GM04503 (cell line): ENCODE measurements around the gene GDAP1L1.
"Not testable (repeated sequence)": the region's sequence is repeated elsewhere in the genome, so short reads cannot be mapped to it uniquely, and the experiment has no call there.

Experiments
- DNase-seq: peaks from one replicate; pipeline ENCODE4 v3.0.0-alpha.2; 2012; ENCODE audit warnings: low read depth

The GDAP1L1 gene

DNA sequence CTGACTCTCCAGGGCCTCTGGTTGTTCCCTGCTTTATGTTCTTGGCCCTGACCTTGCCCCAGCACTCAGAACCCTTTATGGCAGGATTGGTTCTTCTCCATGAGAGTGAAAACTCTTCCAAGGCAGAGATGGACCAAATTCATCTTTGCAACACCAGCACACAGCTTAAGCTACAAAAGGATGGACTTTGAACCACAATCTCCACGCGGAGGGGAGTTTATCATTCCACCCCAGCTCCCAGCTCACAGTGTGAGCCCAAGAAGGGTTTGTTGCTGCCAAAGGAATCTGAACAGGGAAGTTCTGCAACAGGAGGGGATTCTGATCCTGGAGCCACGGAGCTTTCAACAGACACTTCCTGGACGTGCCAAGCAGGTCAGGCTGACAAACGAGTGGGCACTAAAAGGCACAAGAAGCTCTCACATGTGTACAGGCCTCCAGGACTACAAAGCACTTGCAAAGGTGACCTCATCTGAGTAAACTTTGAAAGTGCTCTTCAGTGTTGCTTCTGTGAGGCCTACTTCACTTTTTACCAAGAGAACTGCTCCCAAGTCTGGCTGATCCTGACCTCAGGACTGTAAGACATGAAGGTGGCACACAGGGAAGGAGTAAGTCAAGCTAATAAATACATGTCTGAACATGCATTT lies 55.0 kb downstream of the GDAP1L1 start:
- DNase-seq: no peak

DNA sequence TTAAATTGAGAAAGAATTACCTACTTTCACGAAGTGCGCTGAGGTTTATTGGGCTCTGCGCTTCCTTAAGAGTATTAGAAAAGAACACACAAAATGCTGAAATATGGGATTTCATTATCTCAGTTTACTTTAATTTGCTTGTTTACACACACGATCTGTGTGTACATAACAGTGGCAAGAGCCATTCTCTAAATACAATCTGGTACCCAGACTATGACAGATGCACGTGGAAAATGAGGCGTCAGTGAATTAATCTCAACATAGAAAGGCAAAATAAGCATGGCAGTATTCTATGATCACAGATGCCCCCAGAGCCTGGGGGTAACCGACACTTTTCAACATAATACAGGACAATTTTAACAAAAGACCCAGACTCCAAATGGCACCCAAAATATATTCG lies 55.6 kb downstream of the GDAP1L1 start:
- no peak for DNase-seq

DNA sequence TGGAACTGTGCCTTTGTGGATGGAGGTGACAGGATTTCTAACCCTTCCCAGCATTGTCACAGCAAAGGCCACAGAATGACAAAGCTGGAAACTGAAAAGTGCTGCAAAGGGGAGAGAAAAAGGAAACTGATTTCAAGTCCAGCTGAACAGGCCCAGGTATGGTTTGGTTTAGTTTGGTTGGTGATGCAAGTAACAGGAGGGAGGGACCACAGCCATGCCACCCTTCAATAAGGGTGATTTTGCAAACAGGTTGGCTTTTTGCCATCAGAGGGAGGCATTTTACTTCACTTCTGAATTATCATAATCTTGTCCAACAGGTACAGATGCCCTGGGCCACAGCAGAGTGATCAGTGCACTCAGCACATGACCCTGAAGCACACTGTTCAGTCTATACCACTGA lies 57.3 kb downstream of the GDAP1L1 start:
- DNase-seq: no peak

DNA sequence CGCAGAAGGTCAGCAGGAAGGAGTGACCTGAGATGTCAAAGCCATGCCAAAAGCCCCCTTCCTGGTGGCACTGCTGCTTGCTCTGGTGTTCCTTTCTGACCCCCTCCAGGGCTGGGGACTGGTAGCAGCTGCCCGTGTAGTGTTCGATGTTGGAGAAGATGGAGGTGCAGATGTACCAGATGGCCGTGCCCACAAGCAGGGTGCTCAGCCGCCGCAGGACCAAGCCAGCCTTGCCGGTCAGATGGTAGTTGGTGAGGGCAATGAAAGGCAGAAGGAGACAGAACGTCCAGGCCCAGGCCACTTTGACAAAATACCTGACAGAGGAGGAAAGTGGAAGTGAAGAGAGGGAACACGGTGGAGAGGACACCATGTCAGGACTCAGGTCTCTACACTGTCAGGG lies 59.8 kb downstream of the GDAP1L1 start:
- no peak for DNase-seq

DNA sequence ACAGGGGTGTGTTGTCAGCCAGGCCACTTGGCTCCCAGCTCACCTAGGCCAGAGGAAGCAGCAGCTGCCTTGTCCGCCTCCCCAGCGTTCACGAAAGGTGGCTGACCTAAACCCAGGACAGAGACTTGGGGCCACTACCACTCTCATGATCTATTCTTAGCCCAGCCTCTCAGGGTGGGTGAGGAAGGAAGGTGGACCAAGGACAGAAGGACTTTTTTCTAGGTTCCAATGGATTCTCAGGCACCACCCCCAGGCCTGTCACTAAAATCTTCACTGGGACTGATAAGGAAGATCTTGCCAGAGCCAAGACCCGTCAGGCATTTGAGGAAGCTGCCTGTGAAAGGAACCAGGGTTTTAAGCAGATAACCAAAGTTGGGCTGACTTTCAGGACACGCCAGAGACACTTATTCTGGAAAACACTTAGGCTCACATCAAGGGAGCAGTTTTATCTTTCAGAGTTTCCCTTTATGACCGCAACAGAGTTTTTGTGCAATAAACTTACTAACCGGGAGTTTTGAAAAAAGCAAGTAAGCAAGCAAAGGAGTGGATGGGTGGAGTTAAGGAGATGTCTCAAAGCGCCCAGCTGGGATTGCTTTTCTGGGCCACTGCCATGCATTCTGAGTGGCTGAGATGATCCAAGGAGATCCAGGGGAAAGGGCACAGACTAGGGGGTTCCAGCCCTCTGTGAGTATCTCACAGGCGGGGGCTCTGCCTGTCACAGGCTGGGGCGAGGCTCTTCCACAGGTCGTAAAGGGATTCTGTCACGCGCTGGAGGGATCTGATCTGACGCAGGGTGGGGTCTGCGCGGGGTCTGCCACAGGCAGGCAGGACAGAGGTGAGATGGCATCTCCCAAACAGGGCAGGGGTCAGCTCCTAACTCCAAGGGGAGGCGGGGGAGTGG lies 62.9 kb downstream of the GDAP1L1 start:
- DNase-seq: peak; percentile 43

DNA sequence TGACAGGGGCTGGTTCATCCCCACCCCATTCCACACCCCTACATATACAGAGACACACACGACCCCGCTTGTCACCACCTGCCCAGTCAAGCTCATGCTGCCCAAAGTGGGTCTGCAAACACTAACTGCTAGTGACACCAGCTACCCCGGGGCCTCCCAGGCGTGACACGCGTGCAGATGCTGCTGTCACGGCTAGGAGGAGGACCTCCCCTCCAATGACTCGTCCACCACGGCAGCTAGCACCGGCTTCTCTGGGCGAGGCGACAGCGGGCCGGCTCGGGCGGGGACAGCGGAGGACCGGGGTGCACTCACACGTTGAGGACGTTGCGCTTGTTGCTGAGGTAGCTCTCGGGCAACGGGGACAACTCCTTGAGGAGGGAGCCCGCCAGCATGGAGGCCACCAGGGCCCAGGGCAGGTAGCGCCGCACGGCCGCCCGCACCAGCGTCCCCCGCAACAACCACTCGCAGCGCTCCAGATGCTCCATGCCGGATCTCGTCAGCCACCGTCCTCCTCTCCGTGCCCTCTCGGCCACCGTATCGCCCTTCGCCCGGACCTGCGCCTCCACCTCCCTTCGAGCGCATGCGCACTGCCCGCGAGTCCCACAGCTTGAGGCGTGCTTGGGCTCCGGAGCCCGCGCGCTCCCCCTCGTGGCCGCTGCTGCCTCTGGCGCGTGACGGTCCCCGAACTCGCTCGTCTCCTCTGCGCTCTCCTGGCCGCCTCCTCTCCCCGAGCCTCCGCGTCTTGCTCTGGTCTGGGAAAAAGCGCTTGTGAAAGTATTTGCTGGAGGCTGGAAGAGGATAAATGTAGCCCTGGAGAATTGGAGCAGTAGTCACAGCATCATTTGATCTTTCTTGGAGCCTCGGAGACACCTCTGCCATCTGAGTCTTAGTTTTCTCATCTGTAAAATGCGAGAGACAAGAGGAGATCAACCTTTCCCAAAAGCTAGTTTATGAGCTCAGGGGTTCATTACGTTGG lies 63.8 kb downstream of the GDAP1L1 start, which contains the start of gene FITM2:
Gene FITM2 (minus strand): TSS at position 539 of the 976 bp plus-strand sequence. CDS start 54 bp downstream, at position 485.
- DNase-seq: peak; percentile 77

DNA sequence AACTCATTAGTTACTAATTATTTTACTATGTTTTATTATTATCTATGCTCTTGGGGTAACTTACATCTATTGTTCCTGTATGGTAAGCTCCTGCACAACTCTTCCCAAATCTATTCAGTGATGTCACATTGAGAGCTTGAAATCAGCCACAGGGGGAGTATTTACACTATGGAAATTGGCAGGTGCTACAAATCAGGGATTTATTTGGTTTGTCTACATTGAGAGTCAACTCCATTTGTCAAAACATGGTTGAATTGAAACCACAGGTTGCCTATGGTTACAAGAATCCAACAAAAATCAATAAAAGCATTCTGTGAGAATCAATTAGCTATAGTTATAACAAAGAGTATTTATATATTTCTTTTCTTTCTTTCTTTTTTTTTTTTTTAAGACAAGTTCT lies 67.8 kb downstream of the GDAP1L1 start:
- DNase-seq: no peak

DNA sequence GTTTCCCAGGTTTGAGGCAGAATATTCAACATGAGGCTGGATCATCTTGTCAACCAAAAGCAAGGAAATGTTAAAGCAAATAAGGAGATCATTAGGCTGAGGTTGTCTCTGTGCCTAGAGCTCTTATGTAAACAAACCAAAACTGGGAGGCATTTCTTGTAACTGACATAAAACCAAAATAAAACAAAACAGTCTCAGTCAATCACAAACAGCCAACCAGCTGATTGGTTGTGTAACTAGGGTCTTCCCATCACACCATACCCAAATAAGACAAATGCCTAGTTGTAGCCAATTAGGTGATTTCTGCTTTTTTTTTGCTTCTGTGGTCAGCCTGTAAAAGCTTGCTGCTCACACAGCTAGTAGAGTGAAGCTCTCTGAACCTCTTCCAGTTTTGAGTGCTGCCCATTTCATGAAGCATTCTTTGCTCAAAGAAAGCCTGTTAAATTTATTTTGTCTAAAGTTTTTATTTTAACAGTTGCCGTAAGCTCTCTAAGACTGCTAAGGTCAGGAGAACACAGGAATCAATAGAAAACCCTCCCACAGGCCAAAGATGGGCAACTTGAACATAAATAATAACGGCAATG lies 72.8 kb downstream of the GDAP1L1 start:
- DNase-seq: no peak

DNA sequence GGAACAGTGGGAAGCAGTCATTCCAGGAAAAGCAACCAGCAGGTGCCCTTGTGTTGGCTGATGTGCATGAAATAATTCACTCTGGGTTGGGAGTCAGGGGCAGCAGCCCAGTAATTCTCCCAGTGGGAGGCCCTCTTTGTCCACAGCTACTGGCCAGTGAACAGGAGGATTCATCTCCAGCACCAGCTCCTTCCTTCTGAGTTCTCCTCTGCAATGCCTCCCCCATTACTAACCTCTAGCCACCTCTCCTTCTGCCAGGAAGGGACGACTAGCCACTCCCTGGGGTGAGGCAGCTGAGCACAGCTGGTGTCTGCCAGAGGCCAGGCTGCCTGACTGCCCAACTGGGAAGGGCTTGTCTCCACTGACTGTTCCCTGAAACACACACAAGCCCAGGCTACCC lies 77.2 kb downstream of the GDAP1L1 start:
- DNase-seq: no peak

DNA sequence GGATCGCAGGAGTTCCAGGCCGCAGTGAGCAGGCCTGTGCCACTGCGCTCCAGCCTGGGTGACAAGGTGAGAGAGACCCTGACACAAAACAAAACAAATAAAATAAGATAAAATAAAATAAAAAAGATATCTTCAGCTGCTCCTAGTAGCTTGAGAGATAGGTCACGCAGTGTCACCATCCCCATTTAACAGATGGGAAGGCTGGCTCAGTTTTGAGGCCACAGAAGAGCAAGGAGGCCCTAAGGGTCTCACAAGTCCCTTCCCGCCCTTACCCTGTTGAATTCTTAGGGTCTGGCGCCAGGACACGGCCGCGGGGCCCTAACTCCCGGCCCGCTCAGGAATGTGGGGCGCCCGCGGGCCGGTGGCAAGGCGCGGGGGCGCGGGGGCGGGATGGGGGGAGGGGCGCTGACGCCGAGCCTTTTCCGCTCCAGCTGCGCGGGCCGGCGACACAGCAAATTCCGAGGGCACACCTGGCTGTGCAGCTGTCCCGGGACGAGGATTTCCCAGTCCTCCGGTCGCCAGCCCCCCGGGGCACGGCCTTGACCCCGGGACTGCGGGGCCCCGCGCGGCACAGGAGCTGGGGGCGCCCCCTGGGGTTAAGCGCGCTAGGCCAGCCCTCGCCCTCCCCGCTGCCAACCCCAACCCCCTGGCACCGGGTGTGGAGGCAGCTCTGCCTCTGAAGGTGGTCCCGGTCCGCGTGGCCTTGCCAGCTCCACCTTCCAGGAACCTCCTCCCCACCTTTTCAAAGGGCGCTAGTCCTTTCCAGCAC lies 79.5 kb downstream of the GDAP1L1 start:
- no peak for DNase-seq

DNA sequence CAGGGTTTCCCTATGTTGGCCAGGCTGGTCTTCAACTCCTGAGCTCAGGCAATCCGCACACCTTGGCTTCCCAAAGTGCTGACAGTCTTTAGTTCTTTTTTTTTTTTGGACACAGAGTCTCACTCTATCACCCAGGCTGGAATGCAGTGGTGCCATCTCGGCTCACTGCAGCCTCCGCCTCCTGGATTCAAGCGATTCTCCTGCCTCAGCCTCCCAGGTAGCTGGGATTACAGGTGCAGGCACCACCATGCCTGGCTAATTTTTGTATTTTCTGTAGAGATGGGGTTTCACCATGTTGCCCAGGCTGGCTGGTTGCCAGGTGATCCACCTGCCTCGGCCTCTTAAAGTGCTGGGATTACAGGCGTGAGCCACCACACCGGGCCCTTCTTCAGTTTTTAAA lies 80.6 kb downstream of the GDAP1L1 start:
- DNase-seq: not testable (repeated sequence)

DNA sequence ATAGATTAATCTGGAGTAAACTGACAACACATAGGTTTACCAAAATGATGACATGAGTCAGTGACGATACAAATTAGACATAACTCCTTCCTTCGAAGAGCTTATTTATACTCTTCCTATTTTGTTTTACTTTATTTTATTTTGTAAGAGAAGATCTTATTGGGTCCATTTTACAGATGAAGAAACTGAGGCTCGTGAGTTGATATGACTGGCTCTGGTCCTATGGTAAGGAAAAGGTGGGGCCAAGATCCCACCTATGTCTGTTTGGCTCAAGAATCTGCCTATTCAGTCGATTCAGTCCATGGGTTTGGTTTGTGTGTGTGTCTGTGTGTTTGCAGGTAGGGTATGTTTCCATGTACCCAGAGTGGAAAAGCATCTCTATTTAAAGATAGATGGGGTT lies 81.3 kb downstream of the GDAP1L1 start:
- DNase-seq: no peak
